K562 (cell line): ENCODE data around the gene MAP3K12. TPM values are rescaled to one million over a fixed set of nuclear protein-coding genes. Genes with fewer than 3 reads are reported as not detected.

ENCODE experiments used
- ATAC-seq: fragments of 200-7000 bp; cut with Tn5 transposase; 3 replicates; pipeline ENCODE4 v1.9.1; 2020; ENCODE audit warnings: moderate library complexity
- BruUV-seq: library from RNA; stranded (reverse); fragments of 400-500 nt; replicated peaks from 2 replicates; lab custom pipeline; 2021; lab: Mats Ljungman, UMichigan
- CTCF ChIA-PET: fragments of 300-600 bp; formaldehyde crosslinking; extraction: SDS; loops from one replicate; lab custom pipeline; 2021; ENCODE audit warnings: low intra/inter-chr PET ratio; lab: Yijun Ruan, JAX
- POLR2A ChIA-PET: fragments of 300-600, 350-650 bp; sonication (Branson Sonifier 250); formaldehyde crosslinking; extraction: SDS; loops from one replicate; lab custom pipeline; 2021; ENCODE audit warnings: antibody characterized with exemption, inconsistent platforms; lab: Yijun Ruan, JAX
- DNase-seq, 4 experiments: peaks; one replicate each; pipeline versions ENCODE4 v3.0.0 to v3.0.0-alpha.2; 2011 to 2018; ENCODE audit warnings: low spot score in 3 of 4, mixed read lengths in 3 of 4; ENCODE audit errors: extremely low read depth in 1 of 4
- FAIRE-seq: peaks from 2 replicates; lab custom pipeline; 2011; peaks lifted over from hg19 to GRCh38; lab: Jason Lieb, UNC
- H2AFZ ChIP-seq: 2 replicates; pipeline ENCODE4 v1.6.0; 2011; ENCODE audit warnings: low read depth, low read length, control low read depth, inconsistent platforms
- H3K27ac ChIP-seq: fragments of 200-600 bp; 3 replicates; pipeline ENCODE4 v1.8.0; 2011; ENCODE audit warnings: low read depth, mild to moderate bottlenecking, control low read depth, inconsistent platforms, low read length, moderate library complexity, mixed read lengths; ENCODE audit errors: extremely low read depth
- H3K27me3 ChIP-seq, 2 experiments: fragments of 300-600 bp in 1 of 2; 2 replicates in 1 of 2; 3 replicates in 1 of 2; pipeline versions ENCODE4 v1.6.0 to v1.8.0; 2011; ENCODE audit warnings: inconsistent platforms in 2 of 2, low read length in 2 of 2, mild to moderate bottlenecking in 1 of 2, mixed read lengths in 1 of 2, moderate library complexity in 1 of 2; ENCODE audit not compliant: control insufficient read depth in 2 of 2, insufficient read depth in 2 of 2
- H3K36me3 ChIP-seq: fragments of 300-600 bp; 3 replicates; pipeline ENCODE4 v1.8.0; 2011; ENCODE audit warnings: mild to moderate bottlenecking, low read length, inconsistent platforms; ENCODE audit not compliant: control insufficient read depth, insufficient read depth
- H3K4me1 ChIP-seq, 2 experiments: fragments of 200-600 bp in 1 of 2; replicated peaks in 1 of 2; 2 replicates in 1 of 2; 3 replicates in 1 of 2; pipeline versions ENCODE4 v1.5.1 to v1.8.0; 2011; ENCODE audit warnings: inconsistent platforms in 2 of 2, low read length in 2 of 2, mild to moderate bottlenecking in 1 of 2, mixed read lengths in 1 of 2, moderate library complexity in 1 of 2; ENCODE audit not compliant: control insufficient read depth in 2 of 2, insufficient read depth in 2 of 2
- H3K4me2 ChIP-seq: 2 replicates; pipeline ENCODE4 v1.6.1; 2011; ENCODE audit warnings: low read length, control low read depth, inconsistent platforms, mixed read lengths; ENCODE audit not compliant: insufficient read depth
- H3K4me3 ChIP-seq: fragments of 200-600 bp; sonication (generic), shearing (Covaris generic); 2 replicates; pipeline ENCODE4 v1.5.1; 2016; ENCODE audit warnings: control low read depth, inconsistent platforms
- H3K79me2 ChIP-seq: fragments of 200-600 bp; 3 replicates; pipeline ENCODE4 v1.8.0; 2011; ENCODE audit warnings: low read length, inconsistent platforms; ENCODE audit not compliant: control insufficient read depth, insufficient read depth
- H3K9ac ChIP-seq, 2 experiments: 2 replicates each; pipeline versions ENCODE4 v1.6.0 to v1.6.1; 2011; ENCODE audit warnings: low read depth in 2 of 2, low read length in 2 of 2, control low read depth in 1 of 2, inconsistent platforms in 1 of 2, mild to moderate bottlenecking in 1 of 2, mixed read lengths in 1 of 2; ENCODE audit not compliant: insufficient read depth in 1 of 2
- H3K9me1 ChIP-seq: one replicate; pipeline ENCODE4 v1.6.0; 2011; ENCODE audit warnings: inconsistent platforms, mild to moderate bottlenecking, low read length, moderate library complexity; ENCODE audit not compliant: control insufficient read depth, insufficient read depth
- H3K9me3 ChIP-seq: replicated peaks from 2 replicates; pipeline ENCODE4 v1.5.1; 2011; ENCODE audit warnings: low read depth, low read length, inconsistent platforms; ENCODE audit not compliant: control insufficient read depth, insufficient read depth
- H4K20me1 ChIP-seq: replicated peaks from 2 replicates; pipeline ENCODE4 v1.6.1; 2011; ENCODE audit warnings: low read length, inconsistent platforms, mixed read lengths; ENCODE audit not compliant: control insufficient read depth, insufficient read depth
- DIDO1 ChIP-seq: fragments of 450-650 bp; IDR thresholded peaks from 2 replicates; pipeline ENCODE4 v1.6.1; 2016; ENCODE audit warnings: low read depth, missing biosample characterization, missing genetic modification characterization
- KLF1 ChIP-seq: fragments of 450-650 bp; IDR thresholded peaks from 2 replicates; pipeline ENCODE4 v1.6.1; 2016; ENCODE audit warnings: missing genetic modification characterization, missing compliant biosample characterization
- MCM3 ChIP-seq: fragments of 450-650 bp; IDR thresholded peaks from 2 replicates; pipeline ENCODE4 v1.6.1; 2016
- NFYB ChIP-seq: IDR thresholded peaks from 2 replicates; pipeline ENCODE4 v1.6.1; 2011; ENCODE audit warnings: mild to moderate bottlenecking, moderate library complexity; ENCODE audit not compliant: insufficient read length; ENCODE audit errors: extremely low read depth
- SMC3 ChIP-seq: conservative IDR thresholded peaks from 2 replicates; pipeline ENCODE4 v1.6.1; 2011; ENCODE audit warnings: low read depth, low read length, improper control_type of control experiment; ENCODE audit not compliant: insufficient read depth
- SRSF3 ChIP-seq: fragments of 200-400 bp; formaldehyde crosslinking; IDR thresholded peaks from 2 replicates; pipeline ENCODE4 v1.6.1; 2016; ENCODE audit warnings: mild to moderate bottlenecking, low read length, moderate library complexity; ENCODE audit not compliant: insufficient read depth
- ZNF583 ChIP-seq: fragments of 250-450 bp; sonication (Bioruptor Pico); IDR thresholded peaks from 2 replicates; pipeline ENCODE4 v1.4.0; 2020
- WGBS: fragments of 100-300 bp; shearing (Covaris generic); methylation state at CpG from one replicate; pipeline ENCODE4 v1.1.6; 2016; ENCODE audit warnings: low coverage, mixed read lengths; ENCODE audit not compliant: insufficient coverage; ENCODE audit errors: missing lambda C conversion rate; 5-methylcytosine and 5-hydroxymethylcytosine counted together
- in situ Hi-C: fragments of 300-500 bp; cut with MboI; formaldehyde crosslinking; loops from 4 replicates; pipeline ENCODE4 v1.15.0; 2018; ENCODE audit warnings: inconsistent platforms, mixed read lengths
- intact Hi-C: fragments of 100-400 bp; cut with micrococcal nuclease; formaldehyde crosslinking; loops from 2 replicates; pipeline ENCODE4 v1.14.2; 2022
- polyA plus RNA-seq, 8 experiments: library from polyadenylated mRNA; depleted of rRNA in 4 of 8; stranded (reverse) in 5 of 8; unstranded in 3 of 8; fragments of >200 nt; fragmentation: Nextera tagmentation in 2 of 8; fragmentation: Illumina TruSeq in 1 of 8; extraction: Ambion mirVana in 2 of 8; extraction: Trizol in 1 of 8; gene quantifications; 2 replicates each; pipeline versions ENCODE4 v1.2.1 to v1.2.3, GENCODE V29; 2011 to 2014; ENCODE audit warnings: inconsistent platforms in 1 of 8, missing spikeins in 1 of 8
- total RNA-seq, 7 experiments: library from RNA; depleted of rRNA in 6 of 7; stranded (reverse); fragments of >200 nt in 6 of 7; fragmentation: Illumina TruSeq in 2 of 7; extraction: Trizol in 2 of 7; gene quantifications; 2 replicates each; pipeline versions ENCODE4 v1.2.1 to v1.2.3, GENCODE V29; 2011 to 2021; ENCODE audit warnings: low replicate concordance in 1 of 7
- TF ChIP-seq, protein P1 (sequence below): fragments of 450-650 bp; IDR thresholded peaks from 2 replicates; pipeline ENCODE4 v1.7.1; 2018; ENCODE audit warnings: mild to moderate bottlenecking, low read depth; ENCODE audit not compliant: partially characterized antibody
- TF ChIP-seq, protein P2 (sequence below): sonication (generic); IDR thresholded peaks from 2 replicates; pipeline ENCODE4 v1.6.1; 2016

The MAP3K12 gene
- total and polyA plus RNA-seq, 9 of the 15 experiments (the other 6 are each of a cell fraction or from before 2014, with no cell fraction given): 0.10 to 2.4 (median 1.6) TPM

DNA sequence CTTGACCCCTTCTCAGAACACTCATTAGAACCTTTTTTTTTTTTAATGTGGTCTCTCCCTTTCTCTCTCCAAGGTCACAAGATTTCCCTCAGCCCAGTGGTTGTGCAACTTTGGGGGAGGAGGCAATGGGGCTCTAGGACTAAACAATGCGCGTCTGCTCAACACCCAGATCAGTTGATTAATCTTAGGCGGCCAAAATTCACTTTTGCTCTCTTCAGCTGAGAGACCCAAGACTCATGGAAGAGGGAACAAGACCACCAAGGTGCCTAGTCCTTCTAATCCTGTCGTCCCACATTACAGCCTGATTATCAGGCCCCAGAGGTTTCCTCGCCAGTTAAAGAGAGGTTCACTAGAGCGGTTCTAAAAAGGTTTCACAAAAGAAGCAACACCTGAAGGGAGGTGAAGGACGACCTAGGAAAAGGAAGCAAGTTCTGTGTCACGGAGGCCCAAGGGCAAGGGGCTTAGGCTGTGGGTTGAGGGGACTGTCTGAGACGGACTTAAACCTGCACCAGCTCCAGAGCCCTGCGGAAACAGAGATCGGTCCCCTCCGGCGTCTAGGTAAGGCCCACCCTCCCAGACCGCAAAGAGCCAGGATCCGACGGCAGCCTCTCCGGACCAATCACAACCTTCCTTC, 1.0 kb upstream of the MAP3K12 start (continued):
- TF ChIP-seq, protein P1, sequence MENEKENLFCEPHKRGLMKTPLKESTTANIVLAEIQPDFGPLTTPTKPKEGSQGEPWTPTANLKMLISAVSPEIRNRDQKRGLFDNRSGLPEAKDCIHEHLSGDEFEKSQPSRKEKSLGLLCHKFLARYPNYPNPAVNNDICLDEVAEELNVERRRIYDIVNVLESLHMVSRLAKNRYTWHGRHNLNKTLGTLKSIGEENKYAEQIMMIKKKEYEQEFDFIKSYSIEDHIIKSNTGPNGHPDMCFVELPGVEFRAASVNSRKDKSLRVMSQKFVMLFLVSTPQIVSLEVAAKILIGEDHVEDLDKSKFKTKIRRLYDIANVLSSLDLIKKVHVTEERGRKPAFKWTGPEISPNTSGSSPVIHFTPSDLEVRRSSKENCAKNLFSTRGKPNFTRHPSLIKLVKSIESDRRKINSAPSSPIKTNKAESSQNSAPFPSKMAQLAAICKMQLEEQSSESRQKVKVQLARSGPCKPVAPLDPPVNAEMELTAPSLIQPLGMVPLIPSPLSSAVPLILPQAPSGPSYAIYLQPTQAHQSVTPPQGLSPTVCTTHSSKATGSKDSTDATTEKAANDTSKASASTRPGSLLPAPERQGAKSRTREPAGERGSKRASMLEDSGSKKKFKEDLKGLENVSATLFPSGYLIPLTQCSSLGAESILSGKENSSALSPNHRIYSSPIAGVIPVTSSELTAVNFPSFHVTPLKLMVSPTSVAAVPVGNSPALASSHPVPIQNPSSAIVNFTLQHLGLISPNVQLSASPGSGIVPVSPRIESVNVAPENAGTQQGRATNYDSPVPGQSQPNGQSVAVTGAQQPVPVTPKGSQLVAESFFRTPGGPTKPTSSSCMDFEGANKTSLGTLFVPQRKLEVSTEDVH: no peak
- TF ChIP-seq DIDO1 (tag) (0 out of 2 replicates have a peak, but pooled peaks have one; percentile 14), SRSF3 (no peak), ZNF583 (no peak)
- TF ChIP-seq, protein P2, sequence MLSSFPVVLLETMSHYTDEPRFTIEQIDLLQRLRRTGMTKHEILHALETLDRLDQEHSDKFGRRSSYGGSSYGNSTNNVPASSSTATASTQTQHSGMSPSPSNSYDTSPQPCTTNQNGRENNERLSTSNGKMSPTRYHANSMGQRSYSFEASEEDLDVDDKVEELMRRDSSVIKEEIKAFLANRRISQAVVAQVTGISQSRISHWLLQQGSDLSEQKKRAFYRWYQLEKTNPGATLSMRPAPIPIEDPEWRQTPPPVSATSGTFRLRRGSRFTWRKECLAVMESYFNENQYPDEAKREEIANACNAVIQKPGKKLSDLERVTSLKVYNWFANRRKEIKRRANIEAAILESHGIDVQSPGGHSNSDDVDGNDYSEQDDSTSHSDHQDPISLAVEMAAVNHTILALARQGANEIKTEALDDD: 0 out of 2 replicates have a peak, but pooled peaks have one; percentile 32

DNA sequence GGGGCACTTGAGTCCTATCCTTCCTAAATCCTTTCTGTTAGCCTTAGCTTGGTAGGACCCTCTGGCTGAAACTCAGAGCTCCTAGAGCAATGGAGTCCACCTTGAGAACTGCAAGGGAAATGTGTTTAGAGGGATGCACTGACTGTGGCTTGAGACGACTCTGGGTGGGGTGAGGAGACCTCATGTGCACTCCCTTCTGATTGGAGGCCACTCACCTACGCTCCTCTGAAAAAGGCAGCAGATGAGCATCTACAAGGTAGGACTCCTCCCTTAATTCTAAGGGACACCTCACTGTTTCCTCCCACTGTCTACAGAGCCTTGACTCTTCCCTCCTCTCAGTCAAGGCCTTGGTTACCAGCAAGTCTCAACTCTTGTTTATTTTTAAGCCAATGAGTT, 1.0 kb downstream of the MAP3K12 start:
- Histone ChIP-seq H3K4me3 (no peak overlapping the region), H3K9me1 (no peaks in the 10 kb centered on the region), H3K27me3 (no peaks in the 10 kb centered on the region), H2AFZ (no peak overlapping the region), H3K27ac (no peak overlapping the region), H3K9me3 (no peaks in the 10 kb centered on the region)
- no peak for FAIRE-seq
- intact Hi-C loops: no loop called here
- CTCF ChIA-PET: no interaction called here
- TF ChIP-seq NFYB: peak; percentile 18
- no peak for TF ChIP-seq MCM3
- 0 out of 2 replicates have a peak, but pooled peaks have one; percentile 8 for TF ChIP-seq SMC3
- TF ChIP-seq KLF1 (tag): no peak
- TF ChIP-seq, all 486 proteins: peak for 2
- peaks cover 27% of the 10 kb centered on the region for H3K79me2 ChIP-seq
- H3K4me1 ChIP-seq: peaks cover 48 to 54% of the 10 kb centered on the region in 2 experiments; a peak in 4 of 5 replicates
- no peak for DNase-seq
- in situ Hi-C loops: no loop called here
- H3K36me3 ChIP-seq: peaks cover 1% of the 10 kb centered on the region; the same call in 1 of the 3 replicates
- H4K20me1 ChIP-seq: no peaks in the 10 kb centered on the region
- BruUV-seq: no TSS peak
- 75% methylated on average over 2 of the region's 2 CpGs for WGBS
- no peak overlapping the region for H3K4me2 ChIP-seq
- ATAC-seq: no peak
- peak overlapping the region in 1 of 2 experiments; percentile 3; a peak in 1 of 4 replicates for H3K9ac ChIP-seq
- POLR2A ChIA-PET: interaction anchor here (1.0 to 1.1 kb wide), 2 partner anchors 11 to 40 kb away, joined by 4 read pairs; no protein-coding TSS in a partner anchor
